HG03280 (cell line): Measurements from ENCODE around the gene SOS2.
A peak's percentile ranks its signal among the peaks of the same experiment; 100 is the strongest.

ENCODE experiments used
- ATAC-seq: cut with Tn5 transposase; IDR thresholded peaks from one replicate; pipeline ENCODE4 v1.9.1; 2021; ENCODE audit warnings: mild to moderate bottlenecking, moderate library complexity; ENCODE audit not compliant: unreplicated experiment

Gene SOS2

GRCh38 chr14:50116966-50117365 is 114.4 kb downstream of the SOS2 start:
- no peak for ATAC-seq

DNA sequence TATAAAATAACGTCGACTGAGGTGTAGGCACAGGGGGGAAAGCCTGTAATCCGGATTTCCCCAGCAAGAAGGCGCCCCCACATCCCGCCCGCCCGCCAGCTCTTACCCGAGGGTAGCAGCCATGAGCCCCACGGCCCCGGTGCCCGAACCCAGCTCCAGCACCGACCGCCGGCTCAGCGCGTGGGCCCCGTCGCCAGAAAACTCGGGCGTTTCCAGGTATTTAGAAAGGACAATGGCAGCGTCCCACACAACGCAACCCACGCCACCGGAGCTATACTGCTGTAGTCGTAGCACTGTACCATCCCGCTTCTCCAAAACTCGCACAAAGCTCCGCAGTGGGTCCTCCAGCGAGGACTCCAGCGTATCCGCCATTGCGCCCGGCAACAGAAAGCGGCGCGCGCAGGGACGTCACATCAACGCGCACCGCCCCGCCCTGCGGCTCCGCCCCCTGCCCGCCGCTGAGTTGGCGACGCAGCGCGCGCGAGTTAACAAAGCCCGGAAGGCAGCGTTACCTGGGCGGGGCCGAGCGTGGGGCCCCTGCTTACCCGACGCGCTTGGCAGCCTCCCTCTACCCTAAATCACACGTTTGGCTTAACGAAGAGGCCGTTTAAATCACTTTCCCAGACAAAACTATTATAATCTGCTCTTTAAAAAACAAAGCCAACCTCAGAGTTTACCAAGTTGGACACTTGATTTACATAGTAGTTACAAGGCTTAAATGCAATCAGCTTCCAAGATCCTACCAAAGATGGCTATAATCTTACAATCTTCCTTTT is 115.0 kb downstream of the SOS2 start, which contains the start of gene VCPKMT:
TSS of gene VCPKMT (minus strand) at position 392 of the 776 bp plus-strand sequence. CDS start at position 372, 20 bp downstream.
- peak; percentile 98 for ATAC-seq

- no peak for ATAC-seq
These were observed 117.9 kb downstream of the SOS2 start for GRCh38 chr14:50113381-50114035.

GRCh38 chr14:50110323-50111037 is 120.9 kb downstream of the SOS2 start:
- ATAC-seq, result no peak

DNA sequence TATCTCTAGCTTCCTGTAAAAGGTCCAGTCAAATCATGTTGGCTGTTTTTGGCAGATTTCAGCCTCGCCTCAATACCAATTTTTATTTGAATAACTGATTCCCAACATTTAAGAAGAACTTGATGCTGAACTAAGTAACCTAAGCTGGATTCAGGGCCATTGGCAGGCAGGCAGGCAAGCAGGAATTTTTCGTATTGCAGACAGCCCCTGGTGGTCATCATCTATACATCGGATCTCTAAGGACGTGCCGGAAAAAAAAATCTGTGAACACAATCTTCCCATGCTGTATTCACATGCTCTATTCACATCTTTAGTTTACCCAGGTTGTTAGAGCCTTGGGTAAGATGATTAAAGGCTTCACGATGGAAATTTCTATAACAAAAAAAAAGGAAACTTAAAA is 122.0 kb downstream of the SOS2 start:
- ATAC-seq, result no peak

GRCh38 chr14:50107850-50108249 is 123.5 kb downstream of the SOS2 start:
- no peak for ATAC-seq

DNA sequence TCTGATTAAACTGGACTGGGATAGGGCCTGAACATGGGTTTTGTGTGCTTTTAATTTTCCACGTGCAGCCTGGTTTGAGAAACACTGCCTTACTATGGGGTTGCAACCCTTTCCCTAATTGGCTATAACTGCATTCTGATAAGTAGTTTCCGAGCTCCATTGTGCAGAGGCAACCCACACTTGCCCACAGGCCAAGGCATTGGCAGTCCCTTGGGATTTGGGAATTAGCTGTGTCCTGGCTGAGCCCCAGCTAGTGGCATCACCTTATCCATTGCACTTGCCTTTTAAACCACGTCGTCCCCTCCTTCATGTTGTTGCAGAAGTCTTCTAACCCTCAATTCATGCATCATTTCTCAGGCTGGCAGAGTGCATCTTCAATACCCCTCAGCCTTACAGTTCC is 125.2 kb downstream of the SOS2 start:
- ATAC-seq, result no peak

DNA sequence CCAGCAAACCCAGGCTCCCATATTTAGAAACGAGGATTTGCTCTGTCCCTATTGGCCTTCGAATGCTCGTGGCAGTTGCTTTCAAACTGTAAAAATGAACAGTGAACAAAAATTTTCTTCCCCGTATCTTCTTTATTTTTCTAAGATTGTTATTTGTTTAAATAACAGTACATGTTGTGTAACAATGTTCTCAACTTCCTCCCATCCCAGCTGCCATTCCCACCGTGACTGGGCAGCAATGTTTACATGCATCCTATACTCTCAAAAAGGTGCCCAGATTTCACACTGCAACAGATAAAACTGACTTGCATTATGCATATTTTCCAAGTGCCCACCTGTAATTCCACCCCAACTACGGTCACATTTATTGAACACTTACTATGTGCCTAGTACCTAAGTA is 127.8 kb downstream of the SOS2 start:
- no peak for ATAC-seq

DNA sequence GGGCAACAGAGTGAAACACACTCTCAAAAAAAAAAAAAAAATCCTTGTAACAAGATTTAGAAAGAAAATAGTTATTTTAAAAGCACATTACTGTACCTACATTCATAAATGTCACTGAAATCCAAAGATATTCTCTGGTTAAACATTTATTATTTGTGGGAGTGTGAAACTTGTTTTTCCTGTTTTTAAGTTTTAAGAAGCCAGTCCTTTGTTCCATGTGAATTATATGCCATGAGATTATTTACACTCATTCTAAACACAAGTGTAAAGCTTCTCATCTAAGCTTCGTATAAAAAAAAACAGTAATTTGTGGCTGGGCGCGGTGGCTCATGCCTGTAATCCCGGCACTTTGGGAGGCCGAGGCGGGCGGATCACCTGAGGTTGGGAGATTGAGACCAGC is 130.0 kb downstream of the SOS2 start:
- no peak for ATAC-seq

GRCh38 chr14:50100805-50101204 is 130.6 kb downstream of the SOS2 start:
- ATAC-seq, result no peak

DNA sequence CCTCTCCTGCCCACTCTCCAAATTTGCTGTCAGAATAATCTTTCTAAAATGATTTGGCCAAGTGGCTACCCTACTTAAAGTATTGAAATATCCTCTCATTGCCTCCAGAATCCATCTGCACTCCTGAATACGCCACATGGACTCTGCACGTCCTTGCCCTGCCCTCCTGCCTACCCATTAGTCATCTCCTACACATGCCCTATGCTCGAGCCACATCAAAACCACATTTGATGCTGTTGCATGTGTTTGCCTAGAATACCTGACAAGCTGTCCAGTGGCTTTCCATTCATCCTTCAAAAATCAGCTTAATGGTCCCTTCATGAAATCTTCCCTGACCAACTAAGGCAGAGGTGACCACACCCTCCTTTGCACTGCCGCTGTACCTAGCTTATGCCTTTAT is 132.0 kb downstream of the SOS2 start:
- ATAC-seq, result no peak

DNA sequence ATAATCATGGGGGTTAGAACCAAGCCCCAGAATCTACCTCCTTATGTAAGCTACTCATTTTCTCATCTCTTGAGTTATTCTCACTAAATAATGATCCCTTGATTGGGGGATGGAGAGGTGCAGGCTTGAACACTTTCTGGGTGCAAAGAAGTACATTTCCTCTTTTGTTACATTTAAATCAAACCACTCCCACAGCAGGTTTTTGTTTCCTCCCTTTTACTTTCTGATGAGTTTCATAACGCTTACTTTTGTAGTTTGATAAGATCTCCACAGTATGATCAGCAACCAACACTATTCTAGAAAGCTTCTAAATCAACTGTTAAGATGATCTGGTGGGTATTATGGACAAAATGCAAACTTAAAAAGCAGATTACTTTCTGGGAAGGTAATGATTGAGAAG is 135.5 kb downstream of the SOS2 start:
- ATAC-seq, result no peak

GRCh38 chr14:50094056-50094755 is 137.2 kb downstream of the SOS2 start:
- no peak for ATAC-seq

DNA sequence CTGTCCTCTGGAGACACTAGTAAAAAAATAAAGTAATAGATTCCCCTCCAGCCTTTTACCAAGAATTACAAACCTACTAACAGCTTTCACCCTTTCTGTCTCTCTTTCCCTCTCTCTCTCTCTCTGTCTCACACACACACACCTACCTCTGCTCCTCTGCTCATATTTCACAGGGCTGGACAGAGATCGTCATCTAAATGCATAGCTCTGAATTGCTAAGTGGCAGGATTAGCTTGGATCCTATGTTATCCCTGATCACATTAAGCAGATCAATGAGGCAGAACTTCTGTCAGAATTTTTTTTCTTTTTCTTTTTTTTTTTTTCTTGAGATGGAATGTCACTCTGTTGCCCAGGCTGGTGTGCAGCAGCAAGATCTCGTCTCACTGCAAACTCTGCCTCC is 137.9 kb downstream of the SOS2 start:
- ATAC-seq, result no peak

GRCh38 chr14:50092006-50092555 is 139.3 kb downstream of the SOS2 start:
- no peak for ATAC-seq

DNA sequence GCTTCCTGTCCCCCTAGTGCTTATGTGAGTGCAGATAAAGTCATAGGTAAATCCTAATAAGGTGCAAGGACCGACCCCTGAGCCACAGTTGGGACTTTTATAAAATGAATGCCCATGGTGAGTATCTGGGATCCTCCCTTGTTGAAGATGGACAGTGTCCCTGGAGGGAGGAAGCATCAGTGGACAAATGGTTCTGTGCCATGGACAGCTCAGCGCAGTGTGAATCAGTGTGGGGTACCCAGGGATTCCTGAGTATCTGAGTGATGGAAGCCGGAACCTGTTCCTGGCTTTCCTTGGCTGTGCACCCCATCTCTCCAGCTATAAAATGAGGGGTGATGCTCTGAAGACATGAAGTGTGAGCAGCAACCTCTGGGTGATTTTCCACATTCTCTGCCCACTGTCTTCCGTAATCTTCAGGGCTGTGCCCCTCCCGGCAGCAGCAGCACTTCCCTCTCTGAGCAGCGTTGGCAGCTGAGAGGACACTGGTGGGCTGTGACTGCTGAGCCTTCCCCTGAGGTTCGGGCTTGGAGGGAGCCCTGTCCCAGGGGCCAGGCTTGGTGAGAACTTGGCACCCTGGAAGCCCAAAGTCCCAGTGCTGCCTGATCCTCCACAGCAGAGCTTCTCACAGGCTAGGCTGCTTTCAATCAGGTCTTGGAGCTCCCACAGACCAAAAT is 140.0 kb downstream of the SOS2 start:
- no peak for ATAC-seq

- no peak for ATAC-seq
These were observed 142.2 kb downstream of the SOS2 start for GRCh38 chr14:50089208-50089607.

GRCh38 chr14:50088731-50089130 is 142.6 kb downstream of the SOS2 start:
- no peak for ATAC-seq

DNA sequence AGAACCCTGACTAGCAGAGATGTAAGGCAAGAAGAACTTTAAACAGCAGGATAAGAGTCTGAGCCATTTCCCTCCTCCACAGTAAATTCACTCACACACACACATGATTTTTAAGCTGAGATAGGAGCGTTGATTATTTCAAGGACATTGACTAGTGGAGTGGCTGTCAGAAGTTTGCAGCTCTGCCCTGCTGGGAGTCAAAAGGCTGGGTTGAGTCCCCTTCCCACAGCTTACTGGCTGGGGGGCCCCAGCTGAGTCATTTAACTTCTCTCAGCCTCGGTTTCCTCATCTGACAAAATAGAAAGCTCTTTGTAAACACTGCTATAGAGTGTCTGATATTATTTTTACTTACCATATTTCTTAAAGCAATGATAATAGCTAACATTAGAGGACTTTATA is 143.3 kb downstream of the SOS2 start:
- ATAC-seq, result no peak

- ATAC-seq, result no peak
These were observed 143.8 kb downstream of the SOS2 start for GRCh38 chr14:50087341-50088116.
